RWPE2 (cell line): ENCODE measurements around the gene KIF25.

Source experiments
- ATAC-seq: fragments of 200-7000 bp; cut with Tn5 transposase; 3 replicates; pipeline ENCODE4 v1.9.1; 2021; ENCODE audit warnings: low read depth
- DNase-seq: peaks from one replicate; pipeline ENCODE4 v3.0.0-alpha.2; 2020; ENCODE audit warnings: low spot score
- H3K27ac ChIP-seq: fragments of 450-650 bp; 2 replicates; pipeline ENCODE4 v1.5.1; 2017; ENCODE audit warnings: mild to moderate bottlenecking; ENCODE audit not compliant: poor library complexity, severe bottlenecking
- H3K27me3 ChIP-seq: fragments of 250-450 bp; sonication (Bioruptor Pico); 2 replicates; pipeline ENCODE4 v1.5.1; 2021; ENCODE audit warnings: mild to moderate bottlenecking, moderate library complexity; ENCODE audit not compliant: insufficient read depth, poor library complexity, severe bottlenecking
- H3K36me3 ChIP-seq: fragments of 250-450 bp; sonication (Bioruptor Pico); 2 replicates; pipeline ENCODE4 v1.5.1; 2020; ENCODE audit warnings: low read depth, mild to moderate bottlenecking, moderate library complexity
- H3K4me1 ChIP-seq: fragments of 250-450 bp; sonication (Bioruptor Pico); 2 replicates; pipeline ENCODE4 v1.5.1; 2021; ENCODE audit warnings: mild to moderate bottlenecking, moderate library complexity; ENCODE audit not compliant: insufficient read depth, poor library complexity, severe bottlenecking
- H3K4me3 ChIP-seq: fragments of 250-450 bp; sonication (Bioruptor Pico); 2 replicates; pipeline ENCODE4 v1.5.1; 2021; ENCODE audit warnings: mild to moderate bottlenecking, moderate library complexity; ENCODE audit not compliant: severe bottlenecking
- H3K9me3 ChIP-seq: fragments of 250-450 bp; sonication (Bioruptor Pico); 2 replicates; pipeline ENCODE4 v1.5.1; 2021; ENCODE audit warnings: mild to moderate bottlenecking, moderate library complexity; ENCODE audit not compliant: severe bottlenecking
- CTCF ChIP-seq: fragments of 450-650 bp; IDR thresholded peaks from one replicate; pipeline ENCODE4 v1.5.1; 2017; ENCODE audit warnings: mild to moderate bottlenecking, moderate library complexity; ENCODE audit not compliant: poor library complexity, severe bottlenecking

The KIF25 gene

GRCh38 chr6:168064226-168064807 lies 66.8 kb downstream of the KIF25 start:
- no peaks in the 10 kb centered on the region for H3K36me3 ChIP-seq
- ATAC-seq (no peak), DNase-seq (no peak)
- H3K4me1 ChIP-seq, result no peaks in the 10 kb centered on the region
- H3K4me3 ChIP-seq, result no peak overlapping the region
- TF ChIP-seq CTCF, result no peak
- H3K27ac ChIP-seq, result no peak overlapping the region
- H3K9me3 ChIP-seq, result no peaks in the 10 kb centered on the region
- H3K27me3 ChIP-seq, result no peaks in the 10 kb centered on the region

- H3K27ac ChIP-seq, result no peak overlapping the region
- ATAC-seq, result no peak
- no peak for DNase-seq
- H3K27me3 ChIP-seq, result no peaks in the 10 kb centered on the region
- TF ChIP-seq CTCF, result no peak
- H3K36me3 ChIP-seq, result no peaks in the 10 kb centered on the region
- no peaks in the 10 kb centered on the region for H3K4me1 ChIP-seq
- no peaks in the 10 kb centered on the region for H3K9me3 ChIP-seq
- no peak overlapping the region for H3K4me3 ChIP-seq
Observed at GRCh38 chr6:168067081-168067759, 69.7 kb downstream of the KIF25 start.

DNA sequence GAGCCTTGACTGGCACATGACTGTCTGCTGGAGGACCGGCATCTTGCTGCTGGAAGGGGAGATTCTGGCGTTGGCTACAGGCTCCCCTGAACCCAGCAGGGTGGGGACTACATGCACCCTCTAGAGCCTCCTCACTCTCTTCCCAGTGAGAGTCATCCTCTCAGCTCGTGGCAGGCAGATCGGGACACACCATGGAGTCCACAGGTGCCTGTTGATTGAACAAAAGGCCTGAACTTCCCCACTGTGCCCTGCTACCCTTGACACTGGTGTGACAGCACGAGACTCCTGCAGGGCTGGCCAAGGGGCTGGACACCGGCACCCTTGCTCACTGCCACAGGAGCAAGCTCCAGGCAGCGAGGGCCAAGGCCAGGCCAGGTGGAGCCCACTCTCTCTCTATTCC lies 73.3 kb downstream of the KIF25 start:
- Histone ChIP-seq H3K4me3 (no peak overlapping the region), H3K9me3 (no peaks in the 10 kb centered on the region), H3K4me1 (no peaks in the 10 kb centered on the region), H3K36me3 (no peaks in the 10 kb centered on the region), H3K27me3 (no peaks in the 10 kb centered on the region), H3K27ac (no peak overlapping the region)
- ATAC-seq, result no peak; the same call in 2 of the 3 replicates
- TF ChIP-seq CTCF, result no peak
- no peak for DNase-seq

DNA sequence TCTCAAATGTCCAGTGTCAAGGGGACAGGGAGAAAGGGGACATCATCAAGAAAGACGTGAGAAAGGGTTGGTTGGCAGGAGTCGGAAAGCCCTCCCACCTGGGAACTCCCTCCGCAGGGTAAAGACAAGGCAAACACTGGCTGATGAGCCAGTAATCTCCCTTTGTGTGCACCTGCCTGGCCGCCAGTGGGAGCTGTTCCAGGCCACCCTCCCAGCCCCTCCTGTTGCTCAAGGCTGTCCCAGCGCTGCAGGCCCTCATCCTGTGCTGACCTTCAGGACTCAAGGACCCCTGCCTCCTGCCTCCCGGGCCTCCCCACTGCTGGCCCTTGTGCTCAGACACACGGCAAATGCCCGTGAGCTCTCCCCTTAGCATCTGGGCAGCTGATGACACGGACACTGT lies 74.1 kb downstream of the KIF25 start:
- Histone ChIP-seq H3K9me3 (no peaks in the 10 kb centered on the region), H3K4me3 (no peak overlapping the region), H3K4me1 (no peaks in the 10 kb centered on the region), H3K27ac (no peak overlapping the region), H3K27me3 (no peaks in the 10 kb centered on the region), H3K36me3 (no peaks in the 10 kb centered on the region)
- TF ChIP-seq CTCF, result no peak
- DNase-seq, result no peak
- ATAC-seq, result peak; percentile 46; the same call in 2 of the 3 replicates

- Histone ChIP-seq H3K4me1 (no peaks in the 10 kb centered on the region), H3K36me3 (no peaks in the 10 kb centered on the region), H3K4me3 (no peak overlapping the region), H3K27me3 (no peaks in the 10 kb centered on the region), H3K27ac (no peak overlapping the region), H3K9me3 (no peaks in the 10 kb centered on the region)
- TF ChIP-seq CTCF, result no peak
- ATAC-seq (no peak; the same call in 2 of the 3 replicates), DNase-seq (no peak)
Observed at GRCh38 chr6:168072261-168072660, 74.8 kb downstream of the KIF25 start.
